Endothelial cell of umbilical vein (primary cell): Measurements from ENCODE around the gene TGIF1. TPM values are rescaled to one million over a fixed set of nuclear protein-coding genes. Genes with fewer than 3 reads are reported as not detected.

Experiments used
- BruUV-seq: library from RNA; stranded (reverse); fragments of 400-500 nt; replicated peaks from 2 replicates; lab custom pipeline; 2021; lab: Mats Ljungman, UMichigan
- CTCF ChIA-PET: fragments of 300-600, 350-600 bp; sonication (Branson Sonifier 250); formaldehyde crosslinking; loops from one replicate; lab custom pipeline; 2021; ENCODE audit warnings: antibody characterized with exemption, inconsistent platforms; lab: Charles Lee
- POLR2A ChIA-PET: fragments of 300-600, 350-600 bp; sonication (Branson Sonifier 250); formaldehyde crosslinking; loops from one replicate; lab custom pipeline; 2021; ENCODE audit warnings: antibody characterized with exemption, inconsistent platforms; lab: Charles Lee
- DNase-seq: peaks from one replicate; pipeline ENCODE4 v3.0.0-alpha.2; 2011; ENCODE audit warnings: low read depth, low spot score
- FAIRE-seq: peaks from 2 replicates; lab custom pipeline; 2011; peaks lifted over from hg19 to GRCh38; lab: Jason Lieb, UNC
- H2AFZ ChIP-seq: 2 replicates; pipeline ENCODE4 v1.6.0; 2012; ENCODE audit warnings: low read depth, low read length, control low read depth, inconsistent platforms
- H3K27ac ChIP-seq: 2 replicates; pipeline ENCODE4 v1.5.1; 2011; ENCODE audit warnings: low read depth, mild to moderate bottlenecking, control low read depth, low read length, moderate library complexity; ENCODE audit not compliant: insufficient read depth
- H3K27me3 ChIP-seq, 2 experiments: 2 replicates each; pipeline versions ENCODE4 v1.6.0 to v1.6.1; 2011; ENCODE audit warnings: low read length in 2 of 2, mixed read lengths in 1 of 2; ENCODE audit not compliant: control insufficient read depth in 2 of 2, insufficient read depth in 2 of 2
- H3K36me3 ChIP-seq, 2 experiments: 2 replicates in 1 of 2; 3 replicates in 1 of 2; pipeline ENCODE4 v1.5.1; 2011; ENCODE audit warnings: low read length in 2 of 2, mild to moderate bottlenecking in 1 of 2, moderate library complexity in 1 of 2; ENCODE audit not compliant: control insufficient read depth in 2 of 2, insufficient read depth in 2 of 2; ENCODE audit errors: extremely low read depth in 1 of 2
- H3K4me1 ChIP-seq: 3 replicates; pipeline ENCODE4 v1.5.1; 2011; ENCODE audit warnings: mild to moderate bottlenecking, low read length; ENCODE audit not compliant: control insufficient read depth, insufficient read depth; ENCODE audit errors: extremely low read depth
- H3K4me2 ChIP-seq: 2 replicates; pipeline ENCODE4 v1.6.1; 2011; ENCODE audit warnings: low read length, control low read depth, mixed read lengths; ENCODE audit not compliant: insufficient read depth
- H3K4me3 ChIP-seq, 3 experiments: fragments of 200-600 bp in 1 of 3; sonication (generic), shearing (Covaris generic) in 1 of 3; replicated peaks in 1 of 3; 2 replicates each; pipeline ENCODE4 v1.5.1; 2011 to 2016; ENCODE audit warnings: control low read depth in 3 of 3, low read length in 3 of 3, mild to moderate bottlenecking in 2 of 3, inconsistent platforms in 1 of 3, low read depth in 1 of 3, moderate library complexity in 1 of 3; ENCODE audit not compliant: insufficient read depth in 1 of 3
- H3K79me2 ChIP-seq: 2 replicates; pipeline ENCODE4 v1.6.0; 2012; ENCODE audit warnings: low read length, inconsistent platforms; ENCODE audit not compliant: control insufficient read depth, insufficient read depth
- H3K9ac ChIP-seq: replicated peaks from 2 replicates; pipeline ENCODE3; 2011; ENCODE audit warnings: low read length, control low read depth; ENCODE audit not compliant: insufficient read depth; ENCODE audit errors: extremely low read depth
- H3K9me1 ChIP-seq: replicated peaks from 3 replicates; pipeline ENCODE4 v1.6.0; 2011; ENCODE audit warnings: mild to moderate bottlenecking, low read length; ENCODE audit not compliant: control insufficient read depth, insufficient read depth; ENCODE audit errors: extremely low read depth
- H3K9me3 ChIP-seq: replicated peaks from 2 replicates; pipeline ENCODE4 v1.5.1; 2012; ENCODE audit warnings: low read length, inconsistent platforms; ENCODE audit not compliant: control insufficient read depth, insufficient read depth
- H4K20me1 ChIP-seq: replicated peaks from 2 replicates; pipeline ENCODE3; 2011; ENCODE audit warnings: mild to moderate bottlenecking, low read length; ENCODE audit not compliant: control insufficient read depth, insufficient read depth; ENCODE audit errors: extremely low read depth
- EZH2 ChIP-seq: IDR thresholded peaks from 2 replicates; pipeline ENCODE4 v1.6.1; 2012; ENCODE audit warnings: borderline replicate concordance, low read depth, mild to moderate bottlenecking, moderate library complexity, low read length, inconsistent platforms; ENCODE audit not compliant: severe bottlenecking
- GATA2 ChIP-seq: IDR thresholded peaks from 2 replicates; pipeline ENCODE4 v1.7.0; 2011; ENCODE audit warnings: low read depth, mild to moderate bottlenecking, moderate library complexity, mixed read lengths, low read length; ENCODE audit not compliant: insufficient read length, insufficient read depth
- MAX ChIP-seq: IDR thresholded peaks from 2 replicates; pipeline ENCODE4 v1.6.1; 2011; ENCODE audit not compliant: insufficient read depth, insufficient read length
- POLR2AphosphoS5 ChIP-seq: IDR thresholded peaks from 2 replicates; pipeline ENCODE4 v1.6.1; 2012; ENCODE audit warnings: low read depth, mild to moderate bottlenecking, control low read depth, low read length, moderate library complexity; ENCODE audit not compliant: insufficient read depth
- dilution Hi-C: fragments of 300-500 bp; cut with MboI; formaldehyde crosslinking; loops from one replicate; pipeline ENCODE4 v1.15.0; 2019; ENCODE audit warnings: low sequenced_read_pairs; ENCODE audit not compliant: extremely low pct_ligation_motif_present
- intact Hi-C: fragments of 100-400 bp; cut with micrococcal nuclease; formaldehyde crosslinking; loops from one replicate; pipeline ENCODE4 v1.10.0; 2022
- polyA plus RNA-seq, 4 experiments: library from polyadenylated mRNA; depleted of rRNA in 3 of 4; stranded (reverse) in 3 of 4; unstranded in 1 of 4; fragments of >200 nt; gene quantifications; 2 replicates each; pipeline versions ENCODE4 v1.2.1 to v1.2.3, GENCODE V29; 2011 to 2012; ENCODE audit warnings: missing spikeins in 1 of 4
- total RNA-seq: library from RNA; stranded (reverse); gene quantifications from 2 replicates; pipeline ENCODE4 v1.2.3, GENCODE V29; 2021
- TF ChIP-seq, protein P1 (sequence below), 2 donors: IDR thresholded peaks; 1 replicate in 1 of 2; 2 replicates in 1 of 2; pipeline ENCODE4 v1.5.1; 2011; ENCODE audit warnings: low read length in 2 of 2, mild to moderate bottlenecking in 2 of 2, moderate library complexity in 2 of 2, control low read depth in 1 of 2, inconsistent platforms in 1 of 2, low read depth in 1 of 2; ENCODE audit not compliant: insufficient read depth in 1 of 2; ENCODE audit errors: extremely low read depth in 1 of 2

Gene TGIF1
- total and polyA plus RNA-seq, 2 donors (not counting 3 experiments of a cell fraction or from before 2014, with no cell fraction given), result 75.6 to 96.6 TPM

GRCh38 chr18:3480827-3481573, 31.0 kb downstream of the TGIF1 start:
- Histone ChIP-seq H3K27ac (no peak overlapping the region), H3K27me3 (no peaks in the 10 kb centered on the region), H3K79me2 (no peaks in the 10 kb centered on the region), H3K9me1 (no peaks in the 10 kb centered on the region), H3K4me2 (no peak overlapping the region), H2AFZ (no peak overlapping the region), H3K9me3 (no peaks in the 10 kb centered on the region), H3K4me3 (no peak overlapping the region), H3K9ac (no peak overlapping the region), H3K36me3 (no peaks in the 10 kb centered on the region), H3K4me1 (peaks cover 4% of the 10 kb centered on the region), H4K20me1 (no peaks in the 10 kb centered on the region)
- dilution Hi-C loops, result no loop called here
- TF ChIP-seq MAX, result no peak
- no peak for TF ChIP-seq GATA2
- TF ChIP-seq EZH2, result no peak
- TF ChIP-seq POLR2AphosphoS5, result no peak
- TF ChIP-seq, protein P1, sequence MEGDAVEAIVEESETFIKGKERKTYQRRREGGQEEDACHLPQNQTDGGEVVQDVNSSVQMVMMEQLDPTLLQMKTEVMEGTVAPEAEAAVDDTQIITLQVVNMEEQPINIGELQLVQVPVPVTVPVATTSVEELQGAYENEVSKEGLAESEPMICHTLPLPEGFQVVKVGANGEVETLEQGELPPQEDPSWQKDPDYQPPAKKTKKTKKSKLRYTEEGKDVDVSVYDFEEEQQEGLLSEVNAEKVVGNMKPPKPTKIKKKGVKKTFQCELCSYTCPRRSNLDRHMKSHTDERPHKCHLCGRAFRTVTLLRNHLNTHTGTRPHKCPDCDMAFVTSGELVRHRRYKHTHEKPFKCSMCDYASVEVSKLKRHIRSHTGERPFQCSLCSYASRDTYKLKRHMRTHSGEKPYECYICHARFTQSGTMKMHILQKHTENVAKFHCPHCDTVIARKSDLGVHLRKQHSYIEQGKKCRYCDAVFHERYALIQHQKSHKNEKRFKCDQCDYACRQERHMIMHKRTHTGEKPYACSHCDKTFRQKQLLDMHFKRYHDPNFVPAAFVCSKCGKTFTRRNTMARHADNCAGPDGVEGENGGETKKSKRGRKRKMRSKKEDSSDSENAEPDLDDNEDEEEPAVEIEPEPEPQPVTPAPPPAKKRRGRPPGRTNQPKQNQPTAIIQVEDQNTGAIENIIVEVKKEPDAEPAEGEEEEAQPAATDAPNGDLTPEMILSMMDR (IDR thresholded peaks at IDR 0.05; ENCODE audit: extremely low read depth in 1 of 2, insufficient read depth in 1 of 2, low read depth in 1 of 2, low read length in 2 of 2), result no peak
- POLR2A ChIA-PET, result no interaction called here
- no peak for FAIRE-seq
- CTCF ChIA-PET, result interaction anchor here (0.5 to 1.6 kb wide), 18 partner anchors 8 to 791 kb away, joined by 3 to 17 read pairs (median 6); no protein-coding TSS in a partner anchor
- intact Hi-C loops, result no loop called here
- DNase-seq, result no peak
- no TSS peak for BruUV-seq
